Measurements from ENCODE around the gene TRAF2. TPM values are rescaled to one million over a fixed set of nuclear protein-coding genes. Genes with fewer than 3 reads are reported as not detected.

The TRAF2 gene
- total RNA-seq, 4 donors from 2014 or later, result 9.7 to 18.3 (median 15.4) TPM

- TF ChIP-seq POLR2A (IDR thresholded peaks at IDR 0.05) (no peak), CTCF (IDR thresholded peaks at IDR 0.05) (no peak)
- no peak overlapping the region for H3K4me3 ChIP-seq (replicated peaks in 1 of 3)
- DNase-seq, result no peak
- intact Hi-C loops (cut with DNase I), result loop anchor here (5.0 kb wide), 1 partner anchor 138 kb away; the partner anchor contains the start of gene RABL6
- H3K9me3 ChIP-seq, result no peaks in the 10 kb centered on the region
- 93 to 95% methylated on average over 9 to 21 of the region's 30 CpGs for WGBS, 2 donors
- H3K27me3 ChIP-seq, result no peaks in the 10 kb centered on the region
- peaks cover 43 to 63% of the 10 kb centered on the region in 2 donors for H3K4me1 ChIP-seq
- H3K27ac ChIP-seq, result peak overlapping the region in 1 of 3 donors; percentile 24
- peaks cover 24 to 25% of the 10 kb centered on the region in 2 donors for H3K36me3 ChIP-seq
Measured at GRCh38 chr9:136945333-136946227, 59.3 kb downstream of the TRAF2 start.

GRCh38 chr9:136946228-136947027 lies 60.1 kb downstream of the TRAF2 start:
- intact Hi-C loops (cut with DNase I), result loop anchor here (5.0 kb wide), 1 partner anchor 139 kb away; the partner anchor contains the start of gene RABL6
- Histone ChIP-seq H3K4me3 (replicated peaks in 1 of 3) (no peak overlapping the region), H3K9me3 (no peaks in the 10 kb centered on the region), H3K4me1 (peaks cover 51 to 71% of the 10 kb centered on the region in 2 donors), H3K36me3 (peaks cover 16% of the 10 kb centered on the region in 2 donors), H3K27me3 (no peaks in the 10 kb centered on the region), H3K27ac (peak overlapping the region; percentile 71 to 89 (median 72))
- TF ChIP-seq POLR2A (IDR thresholded peaks at IDR 0.05) (no peak), CTCF (IDR thresholded peaks at IDR 0.05) (no peak)
- 78 to 83% methylated on average over 11 to 21 of the region's 27 CpGs for WGBS, 2 donors
- DNase-seq, result peak; percentile 31 to 35

GRCh38 chr9:136947028-136947891 lies 60.9 kb downstream of the TRAF2 start:
- DNase-seq, result peak; percentile 55 to 62
- no peak overlapping the region for H3K4me3 ChIP-seq (replicated peaks in 1 of 3)
- TF ChIP-seq CTCF (IDR thresholded peaks at IDR 0.05) (no peak), POLR2A (IDR thresholded peaks at IDR 0.05) (no peak)
- H3K36me3 ChIP-seq, result peaks cover 8% of the 10 kb centered on the region in 2 donors
- intact Hi-C loops (cut with DNase I), result loop anchor here (5.0 kb wide), 1 partner anchor 140 kb away; the partner anchor contains the start of gene RABL6
- H3K27me3 ChIP-seq, result no peaks in the 10 kb centered on the region
- peaks cover 60 to 80% of the 10 kb centered on the region in 2 donors for H3K4me1 ChIP-seq
- H3K9me3 ChIP-seq, result no peaks in the 10 kb centered on the region
- peak overlapping the region; percentile 71 to 89 (median 72) for H3K27ac ChIP-seq
- 4 to 54% methylated on average over 4 to 26 of the region's 26 CpGs for WGBS, 2 donors

- 49 to 60% methylated on average over 6 to 15 of the region's 15 CpGs for WGBS, 2 donors
- H3K4me1 ChIP-seq, result peaks cover 66 to 82% of the 10 kb centered on the region in 2 donors
- H3K27ac ChIP-seq, result peak overlapping the region; percentile 71 to 89 (median 72)
- no peaks in the 10 kb centered on the region for H3K9me3 ChIP-seq
- peaks cover 0 to under 1% of the 10 kb centered on the region in 2 donors for H3K36me3 ChIP-seq
- intact Hi-C loops (cut with DNase I), result loop anchor here (2.0 to 5.0 kb wide), 2 partner anchors 83 to 141 kb away; partner anchors contain the start of gene RABL6
- no peak overlapping the region for H3K4me3 ChIP-seq (replicated peaks in 1 of 3)
- no peaks in the 10 kb centered on the region for H3K27me3 ChIP-seq
- TF ChIP-seq CTCF (IDR thresholded peaks at IDR 0.05), result peak in 4 of 6 experiments; percentile 30 to 55 (median 45)
- TF ChIP-seq POLR2A (IDR thresholded peaks at IDR 0.05), result no peak
- peak; percentile 65 to 67 for DNase-seq
Measured at GRCh38 chr9:136947955-136948510, 61.7 kb downstream of the TRAF2 start.
